CD4-positive, alpha-beta T cell treated with Interleukin-6 for 4 hours (primary cell): Measurements from ENCODE around the gene LTV1.

ENCODE experiments used
- DNase-seq: peaks from one replicate; pipeline ENCODE4 v3.0.0-alpha.2; 2020; ENCODE audit warnings: mixed read lengths

LTV1 gene

GRCh38 chr6:143896126-143896860, 53.2 kb downstream of the LTV1 start:
- DNase-seq = no peak

GRCh38 chr6:143900358-143900757, 57.2 kb downstream of the LTV1 start:
- DNase-seq = no peak

GRCh38 chr6:143901885-143902750, 59.0 kb downstream of the LTV1 start:
- DNase-seq = no peak

GRCh38 chr6:143902827-143903226, 59.7 kb downstream of the LTV1 start:
- DNase-seq = no peak

- no peak for DNase-seq
Measured at GRCh38 chr6:143911028-143911427, 67.9 kb downstream of the LTV1 start.

- no peak for DNase-seq
Measured at GRCh38 chr6:143912671-143913070, 69.5 kb downstream of the LTV1 start.
